LHCN-M2 (cell line): ENCODE results near the gene SRSF3. TPM values are rescaled to one million over a fixed set of nuclear protein-coding genes. Genes with fewer than 3 reads are reported as not detected.
"Not testable (repeated sequence)": the region's sequence is repeated elsewhere in the genome, so short reads cannot be mapped to it uniquely, and the experiment has no call there.

ENCODE experiments used
- DNase-seq: peaks from one replicate; pipeline ENCODE4 v3.0.0-alpha.2; 2012; ENCODE audit warnings: low read depth
- polyA plus RNA-seq: library from polyadenylated mRNA; unstranded; fragments of >200 nt; gene quantifications from one replicate; pipeline ENCODE4 v1.2.1, GENCODE V29; 2012; ENCODE audit warnings: missing spikeins
- total RNA-seq: library from RNA; depleted of rRNA; stranded (reverse); fragments of >200 nt; gene quantifications from 2 replicates; pipeline ENCODE4 v1.2.3, GENCODE V29; 2014; rRNA removed

Gene SRSF3
- 137 and 181 TPM in 2 replicates for total RNA-seq
- polyA plus RNA-seq = 287 TPM

- peak; percentile 97 for DNase-seq
These were observed at the start of gene SRSF3 for GRCh38 chr6:36594029-36594815. TSS of gene SRSF3 (plus strand) at chr6:36594362. CDS start at chr6:36596763, 2,401 bp downstream.

GRCh38 chr6:36545767-36546307 lies 48.3 kb upstream of the SRSF3 start:
- DNase-seq = no peak

GRCh38 chr6:36546308-36546919 lies 47.7 kb upstream of the SRSF3 start:
- DNase-seq = peak; percentile 18

GRCh38 chr6:36546920-36547645 lies 47.1 kb upstream of the SRSF3 start, which contains the start of gene STK38:
TSS of gene STK38 (minus strand) at chr6:36547479. CDS start at chr6:36540202, 7,277 bp downstream.
- peak; percentile 82 for DNase-seq

- DNase-seq = no peak
These were observed 46.3 kb upstream of the SRSF3 start for GRCh38 chr6:36547646-36548400.

- no peak for DNase-seq
These were observed 45.8 kb upstream of the SRSF3 start for GRCh38 chr6:36548401-36548743.

GRCh38 chr6:36550473-36551000 lies 43.6 kb upstream of the SRSF3 start:
- DNase-seq = no peak

- no peak for DNase-seq
These were observed 38.4 kb upstream of the SRSF3 start for GRCh38 chr6:36555750-36556252.

GRCh38 chr6:36556281-36556680 lies 37.9 kb upstream of the SRSF3 start:
- DNase-seq = no peak

GRCh38 chr6:36559011-36559793 lies 35.0 kb upstream of the SRSF3 start:
- DNase-seq = no peak

- no peak for DNase-seq
These were observed 33.3 kb upstream of the SRSF3 start for GRCh38 chr6:36560822-36561221.

GRCh38 chr6:36563237-36563927 lies 30.8 kb upstream of the SRSF3 start:
- DNase-seq = peak; percentile 40

GRCh38 chr6:36563928-36564284 lies 30.3 kb upstream of the SRSF3 start:
- DNase-seq = no peak

- DNase-seq = no peak
These were observed 27.7 kb upstream of the SRSF3 start for GRCh38 chr6:36566418-36566905.

GRCh38 chr6:36570264-36570663 lies 23.9 kb upstream of the SRSF3 start:
- DNase-seq = no peak

- DNase-seq = no peak
These were observed 22.8 kb upstream of the SRSF3 start for GRCh38 chr6:36571122-36572043.

- not testable (repeated sequence) for DNase-seq
These were observed 21.5 kb upstream of the SRSF3 start for GRCh38 chr6:36572353-36573311.
